Measurements from ENCODE around the gene SLC22A3.

SLC22A3 gene

DNA sequence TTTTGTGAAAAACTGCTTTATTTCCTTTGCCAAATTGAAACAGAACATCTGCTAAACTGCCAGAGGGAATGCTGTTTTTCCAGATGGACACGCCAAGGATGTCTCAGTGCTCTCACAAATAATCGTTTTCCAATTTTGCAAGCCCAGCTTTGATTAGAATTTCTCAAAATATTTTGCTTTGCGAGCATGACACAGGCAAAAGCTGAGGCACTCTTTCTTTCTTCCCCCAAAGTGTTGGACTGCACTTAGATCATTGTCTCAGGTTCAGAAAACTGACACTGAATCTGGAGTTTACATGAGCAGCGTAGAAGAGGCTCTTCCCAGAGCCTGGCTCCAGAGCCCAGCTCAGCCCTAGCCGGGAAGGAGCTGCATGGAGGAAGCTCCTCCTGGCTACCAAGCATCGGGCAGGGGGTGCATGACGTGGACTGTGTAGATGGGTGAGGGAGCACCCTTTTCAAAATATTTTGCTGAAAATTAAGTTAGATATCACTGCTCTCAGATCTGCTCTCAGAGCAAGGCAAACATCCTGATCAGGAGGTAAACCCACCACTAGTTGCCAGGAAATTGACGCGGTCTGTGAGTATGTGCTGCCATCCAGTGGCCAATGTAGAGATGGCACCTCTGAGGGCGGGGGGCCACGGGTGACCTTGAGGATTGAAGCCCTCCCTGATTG is 107.5 kb downstream of the SLC22A3 start:
- no peaks in the 10 kb centered on the region for H3K36me3 Mint-ChIP-seq (ENCODE audit: low read depth)
- no peak overlapping the region for H3K4me3 Mint-ChIP-seq
- H3K9me3 Mint-ChIP-seq: no peaks in the 10 kb centered on the region
- no peak overlapping the region for H3K27ac Mint-ChIP-seq
- TF ChIP-seq, protein P1, sequence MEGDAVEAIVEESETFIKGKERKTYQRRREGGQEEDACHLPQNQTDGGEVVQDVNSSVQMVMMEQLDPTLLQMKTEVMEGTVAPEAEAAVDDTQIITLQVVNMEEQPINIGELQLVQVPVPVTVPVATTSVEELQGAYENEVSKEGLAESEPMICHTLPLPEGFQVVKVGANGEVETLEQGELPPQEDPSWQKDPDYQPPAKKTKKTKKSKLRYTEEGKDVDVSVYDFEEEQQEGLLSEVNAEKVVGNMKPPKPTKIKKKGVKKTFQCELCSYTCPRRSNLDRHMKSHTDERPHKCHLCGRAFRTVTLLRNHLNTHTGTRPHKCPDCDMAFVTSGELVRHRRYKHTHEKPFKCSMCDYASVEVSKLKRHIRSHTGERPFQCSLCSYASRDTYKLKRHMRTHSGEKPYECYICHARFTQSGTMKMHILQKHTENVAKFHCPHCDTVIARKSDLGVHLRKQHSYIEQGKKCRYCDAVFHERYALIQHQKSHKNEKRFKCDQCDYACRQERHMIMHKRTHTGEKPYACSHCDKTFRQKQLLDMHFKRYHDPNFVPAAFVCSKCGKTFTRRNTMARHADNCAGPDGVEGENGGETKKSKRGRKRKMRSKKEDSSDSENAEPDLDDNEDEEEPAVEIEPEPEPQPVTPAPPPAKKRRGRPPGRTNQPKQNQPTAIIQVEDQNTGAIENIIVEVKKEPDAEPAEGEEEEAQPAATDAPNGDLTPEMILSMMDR (IDR thresholded peaks at IDR 0.05): peak; percentile 97
- H3K27me3 Mint-ChIP-seq (ENCODE audit: low read depth, poor library complexity): peaks cover 7% of the 10 kb centered on the region
- peak; percentile 81 for DNase-seq
- H3K4me1 Mint-ChIP-seq: no peaks in the 10 kb centered on the region

DNA sequence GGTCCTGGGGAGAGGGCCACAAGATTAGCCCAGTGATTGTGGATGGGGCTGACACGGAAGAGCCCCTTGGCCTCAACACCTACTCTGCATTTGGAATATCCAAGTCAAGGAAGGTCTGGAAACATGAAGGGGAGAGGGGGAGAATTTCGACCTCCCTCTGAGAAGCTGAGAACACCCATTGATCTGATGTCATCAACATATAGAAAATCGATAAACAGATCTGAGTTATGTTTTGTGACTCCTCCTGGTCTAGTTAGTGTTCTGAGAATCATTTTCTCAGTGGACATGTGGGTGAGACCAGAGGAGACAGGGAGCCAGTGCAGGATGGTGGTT is 108.0 kb downstream of the SLC22A3 start:
- H3K36me3 Mint-ChIP-seq (ENCODE audit: low read depth): no peaks in the 10 kb centered on the region
- H3K9me3 Mint-ChIP-seq: no peaks in the 10 kb centered on the region
- TF ChIP-seq, protein P1 (IDR thresholded peaks at IDR 0.05): peak; percentile 40
- no peak overlapping the region for H3K4me3 Mint-ChIP-seq
- no peak for DNase-seq
- H3K4me1 Mint-ChIP-seq: no peaks in the 10 kb centered on the region
- no peak overlapping the region for H3K27ac Mint-ChIP-seq
- H3K27me3 Mint-ChIP-seq (ENCODE audit: low read depth, poor library complexity): peaks cover 7% of the 10 kb centered on the region

DNA sequence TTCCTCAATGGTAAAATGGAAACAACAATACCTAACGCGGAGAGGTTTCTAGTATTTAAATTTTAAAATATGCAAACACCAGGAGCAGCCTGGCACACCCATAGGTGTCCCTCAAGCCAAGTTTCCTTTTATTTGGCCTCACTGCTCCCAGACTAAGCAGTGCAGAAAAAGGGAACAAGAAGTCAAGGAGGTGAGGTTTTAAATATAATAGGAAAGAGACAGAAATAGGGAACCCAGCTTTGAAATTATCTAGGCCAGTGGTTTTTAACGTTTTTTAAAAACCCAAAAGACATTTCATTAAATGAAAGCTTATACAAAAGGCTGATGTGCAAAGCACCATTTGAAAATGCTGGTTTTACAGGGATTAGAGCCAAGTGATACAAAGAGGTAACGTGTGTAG is 109.6 kb downstream of the SLC22A3 start:
- peaks cover 2% of the 10 kb centered on the region for H3K27me3 Mint-ChIP-seq (ENCODE audit: low read depth, poor library complexity)
- no peaks in the 10 kb centered on the region for H3K36me3 Mint-ChIP-seq (ENCODE audit: low read depth)
- H3K9me3 Mint-ChIP-seq: no peaks in the 10 kb centered on the region
- H3K4me3 Mint-ChIP-seq: no peak overlapping the region
- no peak overlapping the region for H3K27ac Mint-ChIP-seq
- no peak for DNase-seq
- TF ChIP-seq, protein P1 (IDR thresholded peaks at IDR 0.05): no peak
- H3K4me1 Mint-ChIP-seq: no peaks in the 10 kb centered on the region

DNA sequence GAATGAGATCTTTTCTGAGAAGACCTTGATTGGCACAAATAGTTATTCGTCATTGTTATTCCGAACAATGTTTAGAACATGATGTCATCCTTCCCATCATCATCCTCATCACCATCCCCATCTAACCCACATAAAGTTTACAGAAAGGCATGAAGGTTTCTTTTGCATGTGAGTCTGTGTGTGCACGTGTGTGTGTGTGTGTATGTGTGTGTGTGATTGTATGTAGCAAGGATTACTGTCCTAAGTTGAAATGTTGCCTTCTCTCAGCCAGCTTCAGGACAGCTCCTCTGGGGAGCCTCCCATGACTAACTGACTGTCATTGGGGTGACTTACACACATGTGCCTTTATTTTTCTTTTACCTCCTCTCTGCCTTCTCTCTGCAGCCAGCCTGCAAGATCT is 113.5 kb downstream of the SLC22A3 start:
- Mint-ChIP-seq H3K4me1 (no peaks in the 10 kb centered on the region), H3K4me3 (no peak overlapping the region), H3K27ac (no peak overlapping the region), H3K27me3 (ENCODE audit: low read depth, poor library complexity) (no peaks in the 10 kb centered on the region), H3K36me3 (ENCODE audit: low read depth) (peaks cover 5% of the 10 kb centered on the region), H3K9me3 (no peaks in the 10 kb centered on the region)
- DNase-seq: no peak
- TF ChIP-seq, protein P1 (IDR thresholded peaks at IDR 0.05): no peak

DNA sequence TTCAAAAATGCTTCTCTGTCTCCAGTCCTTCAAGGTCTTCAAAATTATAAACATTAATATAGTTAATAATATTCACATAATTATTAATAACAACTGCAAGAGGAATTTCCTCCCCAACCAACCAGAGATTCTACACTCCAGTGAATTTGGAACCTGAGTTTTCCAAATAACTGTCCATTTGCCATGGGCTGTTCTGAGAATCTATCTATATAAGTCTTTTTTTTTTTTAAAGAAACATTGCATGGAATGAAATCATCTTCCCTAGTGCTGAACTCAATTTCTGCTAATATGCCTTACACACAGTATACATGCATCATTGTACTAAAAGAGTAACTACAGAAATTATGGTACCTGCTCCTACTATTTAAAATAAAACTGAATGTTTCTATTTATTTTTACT is 113.9 kb downstream of the SLC22A3 start:
- Mint-ChIP-seq H3K27me3 (ENCODE audit: low read depth, poor library complexity) (no peaks in the 10 kb centered on the region), H3K4me3 (no peak overlapping the region), H3K36me3 (ENCODE audit: low read depth) (peaks cover 8% of the 10 kb centered on the region), H3K27ac (no peak overlapping the region), H3K9me3 (no peaks in the 10 kb centered on the region), H3K4me1 (no peaks in the 10 kb centered on the region)
- TF ChIP-seq, protein P1 (IDR thresholded peaks at IDR 0.05): no peak
- DNase-seq: no peak

DNA sequence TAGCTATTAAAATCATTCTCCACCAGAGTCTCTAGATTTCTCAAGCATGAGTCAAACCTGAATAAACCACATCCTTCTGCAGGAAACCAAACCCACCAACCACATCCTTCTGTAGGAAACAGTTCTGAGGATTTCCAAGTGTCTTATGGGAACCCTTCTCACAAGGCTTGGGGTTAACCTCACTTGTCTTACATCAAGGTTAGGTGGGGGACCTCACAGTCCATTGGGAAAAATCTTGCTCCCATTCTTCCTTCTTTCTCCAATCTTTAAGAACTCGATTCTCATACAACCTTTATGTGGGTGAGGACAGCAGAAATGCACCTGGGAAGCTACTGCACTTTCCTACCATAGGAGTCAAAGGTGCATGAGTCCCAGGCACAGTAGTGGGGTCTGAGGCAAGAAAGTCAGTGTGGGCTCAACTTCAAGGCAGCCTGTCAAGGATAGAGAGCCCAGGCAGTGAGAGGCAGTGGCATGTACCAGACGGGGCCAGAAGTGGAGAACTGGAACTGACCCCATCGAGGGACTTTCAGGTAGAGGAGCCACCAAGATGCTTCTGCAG is 114.5 kb downstream of the SLC22A3 start:
- H3K36me3 Mint-ChIP-seq (ENCODE audit: low read depth): peaks cover 8% of the 10 kb centered on the region
- TF ChIP-seq, protein P1 (IDR thresholded peaks at IDR 0.05): no peak
- no peaks in the 10 kb centered on the region for H3K4me1 Mint-ChIP-seq
- no peak for DNase-seq
- H3K4me3 Mint-ChIP-seq: no peak overlapping the region
- no peak overlapping the region for H3K27ac Mint-ChIP-seq
- H3K9me3 Mint-ChIP-seq: no peaks in the 10 kb centered on the region
- H3K27me3 Mint-ChIP-seq (ENCODE audit: low read depth, poor library complexity): no peaks in the 10 kb centered on the region

All from nephron progenitor cell (in vitro differentiated cells).